NCI-H2107 treated with DMSO at 0.1 percent for 48 hours (cell line): ENCODE measurements around the gene LRRC40.
"Not testable (repeated sequence)": the region's sequence is repeated elsewhere in the genome, so short reads cannot be mapped to it uniquely, and the experiment has no call there.

Experiments
- DNase-seq: peaks from one replicate; lab custom pipeline; 2025; ENCODE audit not compliant: unreplicated experiment; lab: John Stamatoyannopoulos, UW

Gene LRRC40

GRCh38 chr1:70205434-70206118 lies at the start of gene LRRC40:
Gene LRRC40, minus strand, starts transcription at chr1:70205579. Its CDS starts 39 bp downstream, at chr1:70205540.
- DNase-seq = peak; percentile 91

- no peak for DNase-seq
These were observed 43.4 kb upstream of the LRRC40 start for GRCh38 chr1:70248729-70249128.

DNA sequence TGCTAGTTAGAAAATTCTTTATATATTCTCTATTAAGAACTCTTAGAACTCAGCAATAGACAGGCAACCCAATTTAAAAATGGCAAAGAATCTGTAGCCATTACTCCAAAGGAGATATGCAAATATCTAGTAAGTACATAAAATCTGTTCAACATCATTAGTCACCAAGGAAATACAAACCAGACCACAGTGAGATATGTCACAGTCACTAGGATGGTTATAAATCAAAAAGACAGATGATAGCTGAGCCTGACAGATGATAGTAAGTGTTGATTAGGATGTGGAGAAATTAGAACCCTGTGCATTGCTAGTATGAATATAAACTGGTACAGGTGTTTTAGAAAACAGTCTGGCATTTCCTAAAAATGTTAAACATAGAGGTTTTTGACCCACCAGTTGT lies 42.4 kb upstream of the LRRC40 start:
- DNase-seq = no peak

- DNase-seq = no peak
These were observed 41.7 kb upstream of the LRRC40 start for GRCh38 chr1:70247122-70247521.

GRCh38 chr1:70239940-70240339 lies 34.6 kb upstream of the LRRC40 start:
- no peak for DNase-seq

DNA sequence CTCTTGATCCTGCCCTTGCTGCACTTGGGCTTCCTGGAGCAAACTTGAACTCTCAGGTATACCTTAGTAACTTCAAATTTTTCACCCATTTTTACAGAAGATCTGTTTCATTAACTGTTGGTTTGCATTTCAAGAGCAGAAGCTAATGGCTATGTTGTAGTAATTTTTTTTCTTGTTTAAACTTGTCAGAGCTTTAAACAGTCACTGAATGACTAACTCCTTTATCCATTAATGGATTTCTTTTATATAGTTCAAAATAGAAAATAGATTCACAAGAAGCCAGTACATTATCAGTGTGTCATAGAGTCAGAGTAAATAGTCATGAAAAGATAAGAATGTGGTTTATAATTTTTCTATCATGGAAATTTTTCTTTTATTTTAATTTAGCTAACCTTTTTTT lies 29.4 kb upstream of the LRRC40 start:
- DNase-seq = no peak

DNA sequence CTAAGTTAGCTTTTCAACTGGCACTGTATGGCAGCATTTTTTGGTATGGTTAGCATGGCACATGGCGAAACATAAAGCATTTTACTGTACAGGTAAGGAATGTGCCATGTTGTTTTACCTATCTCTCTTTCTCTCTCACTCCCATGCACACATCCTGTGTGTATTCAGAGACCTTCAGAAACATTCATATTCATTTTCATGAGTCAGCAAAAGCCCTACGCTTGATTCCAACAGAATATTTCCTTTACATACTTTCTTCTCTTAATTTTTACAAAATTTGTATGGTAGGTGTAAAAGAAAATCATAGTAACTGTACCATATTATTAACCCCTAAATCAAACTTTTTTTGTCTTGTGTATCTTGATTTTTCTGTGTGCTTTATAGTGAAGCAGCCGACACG lies 26.1 kb upstream of the LRRC40 start:
- no peak for DNase-seq

DNA sequence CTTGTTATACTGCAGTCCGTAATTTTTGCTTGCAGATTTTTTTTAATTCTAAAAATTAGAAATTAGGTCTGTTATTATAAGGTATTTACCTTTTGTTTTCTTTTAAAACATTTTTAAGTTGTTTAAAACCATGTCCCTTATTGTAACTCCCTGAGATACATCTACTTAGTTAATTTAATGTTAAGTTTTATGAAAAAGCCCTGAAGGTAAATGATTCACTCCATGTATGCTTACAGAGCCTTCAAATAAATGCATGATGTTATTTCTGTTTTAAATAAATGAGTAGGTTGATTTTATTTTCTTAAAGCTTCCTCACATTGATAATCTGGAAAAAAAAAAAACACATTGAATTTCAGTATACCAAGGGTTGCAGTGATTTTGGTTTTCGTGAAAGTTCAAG lies 23.3 kb upstream of the LRRC40 start:
- no peak for DNase-seq

GRCh38 chr1:70227439-70227838 lies 22.1 kb upstream of the LRRC40 start:
- DNase-seq = no peak

DNA sequence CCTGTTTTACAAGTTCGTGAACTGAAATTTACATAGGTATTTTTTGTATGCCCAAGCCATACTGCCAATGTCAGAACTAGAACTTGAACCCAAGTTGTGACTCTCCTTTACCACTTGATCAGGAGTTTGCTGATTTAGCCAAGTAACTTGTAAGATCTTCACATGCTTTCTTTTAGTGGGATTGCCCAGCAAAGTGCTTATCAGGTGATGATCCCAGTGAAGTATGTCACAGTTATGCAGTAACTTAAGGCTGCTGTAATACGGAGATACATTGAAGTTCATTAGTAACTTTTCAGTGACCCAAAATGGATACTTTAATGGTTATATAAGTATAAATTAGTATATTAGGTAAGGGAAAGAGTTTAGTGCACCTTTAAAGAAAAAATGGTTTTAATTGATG lies 19.6 kb upstream of the LRRC40 start:
- DNase-seq = no peak

GRCh38 chr1:70222716-70223235 lies 17.4 kb upstream of the LRRC40 start:
- DNase-seq = no peak

DNA sequence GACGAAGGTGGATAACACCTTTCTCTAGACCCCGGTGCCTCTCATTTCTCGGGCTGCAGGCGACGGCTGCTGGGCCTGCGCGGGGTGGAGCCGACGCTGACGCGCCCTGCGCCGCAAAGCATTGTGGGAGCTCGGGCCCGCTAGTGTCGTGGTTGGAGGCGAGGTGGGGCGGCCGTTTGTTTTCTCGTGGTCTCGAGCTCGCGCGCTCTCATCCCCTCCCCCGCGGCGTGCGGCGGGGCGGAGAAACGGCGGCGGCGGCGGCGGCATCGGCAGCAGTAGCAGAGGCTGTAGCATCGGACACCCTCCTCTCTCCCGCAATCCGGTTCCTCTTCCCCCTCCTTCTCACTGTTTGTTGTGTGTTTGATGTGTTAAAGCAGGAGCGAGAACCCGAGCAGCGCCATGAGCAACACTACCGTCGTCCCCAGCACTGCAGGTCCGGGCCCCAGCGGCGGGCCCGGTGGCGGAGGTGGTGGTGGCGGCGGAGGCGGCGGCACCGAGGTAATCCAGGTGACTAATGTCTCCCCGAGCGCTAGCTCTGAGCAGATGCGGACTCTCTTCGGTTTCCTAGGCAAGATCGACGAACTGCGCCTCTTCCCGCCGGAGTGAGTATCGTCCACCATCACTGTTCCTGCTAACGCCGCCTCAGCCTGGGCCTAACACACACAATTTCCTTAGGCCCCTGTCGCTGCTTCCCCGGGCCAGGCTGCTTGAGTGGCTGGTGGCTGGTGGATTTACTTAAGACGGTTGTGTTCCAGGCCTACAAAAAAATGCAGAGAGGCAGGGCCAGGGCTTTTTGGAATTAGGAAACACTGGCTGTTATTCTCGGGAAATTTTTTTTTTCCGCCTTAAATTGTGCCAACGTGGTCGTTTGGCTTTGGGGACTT lies 16.1 kb upstream of the LRRC40 start, which contains the start of gene SRSF11:
SRSF11 (plus strand) TSS at position 143 of the 884 bp plus-strand sequence; CDS start at position 400, 257 bp downstream.
- DNase-seq = peak; percentile 83

GRCh38 chr1:70220517-70221237 lies 15.3 kb upstream of the LRRC40 start:
- DNase-seq = no peak

DNA sequence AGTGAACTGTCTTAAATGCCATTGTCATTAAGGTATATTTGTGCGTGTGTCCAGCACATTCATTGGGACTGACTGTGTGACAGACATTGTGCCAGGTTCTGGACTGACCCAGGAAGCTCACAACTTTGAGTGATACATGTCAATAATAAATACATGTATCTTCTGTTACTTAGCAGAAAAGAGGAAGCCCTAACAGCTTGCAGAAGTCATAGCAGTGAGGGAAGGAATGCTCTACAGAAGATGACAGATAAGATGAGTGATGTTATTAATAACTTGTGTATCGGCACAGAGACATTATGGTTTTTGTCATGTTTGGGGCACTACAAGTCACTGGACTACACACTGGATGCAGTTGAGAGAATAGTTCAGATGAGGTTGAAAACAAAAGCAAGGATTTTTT lies 14.6 kb upstream of the LRRC40 start:
- DNase-seq = no peak

DNA sequence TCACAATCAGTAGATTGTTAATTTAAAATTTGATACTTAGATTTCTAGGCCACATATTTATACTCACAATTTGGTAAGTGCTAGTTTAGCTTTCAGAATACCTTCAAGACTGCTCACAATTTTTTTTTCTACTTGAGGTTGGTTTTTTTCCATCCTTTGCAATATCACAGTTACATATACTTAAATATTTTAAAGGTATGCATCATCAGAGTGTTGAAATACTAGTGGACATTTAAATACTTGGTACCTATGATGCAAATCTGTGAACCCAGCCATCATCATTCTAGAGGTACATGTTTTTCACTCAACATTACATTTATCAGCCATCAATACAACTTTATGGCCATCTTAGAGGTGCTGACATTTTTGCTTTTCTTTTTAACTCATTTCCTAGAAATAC lies 6.2 kb upstream of the LRRC40 start:
- DNase-seq = no peak

DNA sequence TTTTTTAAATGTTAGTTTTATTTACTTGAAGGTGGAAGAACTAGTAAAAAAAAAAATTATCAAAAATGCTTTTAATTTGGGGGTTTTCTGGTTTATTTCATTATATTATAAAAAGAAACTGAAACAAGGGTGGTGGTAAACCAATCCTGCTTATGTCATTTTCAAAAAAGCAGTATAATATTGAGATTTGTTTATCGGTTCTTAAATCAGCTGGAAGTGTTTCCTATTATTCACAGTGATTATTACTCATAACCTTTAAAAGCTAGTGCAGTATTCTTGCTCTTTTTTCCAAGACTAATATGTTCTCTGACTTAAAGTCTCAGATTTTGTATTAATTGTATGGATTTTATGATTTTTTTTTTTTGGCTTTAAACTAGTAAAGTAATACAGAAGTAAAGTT lies 5.4 kb upstream of the LRRC40 start:
- DNase-seq = no peak

DNA sequence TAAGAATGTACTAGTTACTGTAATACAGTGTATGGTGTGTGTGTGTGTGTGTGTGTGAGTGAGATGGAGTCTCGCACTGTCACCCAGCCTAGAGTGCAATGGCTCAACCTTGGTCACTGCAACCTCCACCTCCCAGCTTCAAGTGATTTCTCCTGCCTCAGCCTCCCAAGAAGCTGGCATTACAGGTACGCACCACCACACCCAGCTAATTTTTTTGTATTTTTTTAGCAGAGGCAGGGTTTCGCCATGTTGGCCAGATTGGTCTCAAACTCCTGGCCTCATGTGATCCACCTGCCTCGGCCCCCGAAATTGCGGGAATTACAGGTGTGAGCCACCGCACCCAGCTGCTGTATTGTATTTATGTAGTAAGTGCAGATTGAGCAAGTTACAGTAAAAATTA lies 2.9 kb upstream of the LRRC40 start:
- no peak for DNase-seq

DNA sequence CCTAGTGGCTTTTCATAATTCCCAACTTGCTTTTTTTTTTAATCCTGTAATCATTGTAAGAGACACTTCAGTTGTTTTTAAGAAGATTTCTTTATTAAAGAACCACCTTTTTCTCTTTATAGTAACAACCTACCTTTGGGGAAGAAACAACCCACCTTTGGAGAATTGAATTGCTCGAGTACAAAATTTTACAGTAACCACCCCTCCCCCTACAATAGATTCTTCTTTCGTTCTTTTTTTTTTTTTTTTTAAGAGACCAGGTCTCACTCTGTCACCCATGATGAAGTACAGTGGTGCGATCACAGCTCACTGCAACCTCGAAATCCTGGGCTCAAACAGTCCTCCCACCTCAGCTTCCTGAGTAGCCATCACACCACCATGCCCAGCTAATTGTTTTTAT lies 2.1 kb upstream of the LRRC40 start:
- DNase-seq = no peak

GRCh38 chr1:70206833-70207232 lies 1.5 kb upstream of the LRRC40 start:
- not testable (repeated sequence) for DNase-seq

GRCh38 chr1:70205071-70205433 lies 327 bp downstream of the LRRC40 start:
- DNase-seq = no peak

DNA sequence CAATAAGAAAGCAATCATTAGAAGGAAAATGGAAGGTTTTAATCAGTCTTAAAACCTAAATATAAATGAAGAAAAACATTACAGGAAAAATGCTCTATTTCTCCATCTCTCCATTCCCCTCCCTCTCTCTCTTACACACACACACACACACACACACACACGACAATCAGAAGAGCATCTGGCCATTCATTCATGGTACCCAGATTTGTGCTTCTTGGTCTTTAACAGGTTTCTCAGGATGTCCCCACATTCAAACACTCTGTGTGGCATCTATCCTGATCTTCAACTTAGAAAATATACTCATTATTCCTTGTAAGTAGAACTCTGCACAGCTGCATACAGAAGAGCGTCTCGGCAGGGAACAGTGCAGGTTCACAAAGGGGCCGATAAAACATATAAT lies 779 bp downstream of the LRRC40 start:
- DNase-seq = no peak
